Neutrophil (primary cell): ENCODE measurements around the gene FGF19.

ENCODE experiments used
- H3K27ac ChIP-seq: fragments of 200-600 bp; sonication (generic); 2 replicates; pipeline ENCODE4 v1.5.1; 2016; ENCODE audit warnings: mild to moderate bottlenecking, moderate library complexity
- H3K27me3 ChIP-seq: fragments of 200-600 bp; sonication (generic); 2 replicates; pipeline ENCODE4 v1.6.0; 2016; ENCODE audit warnings: mild to moderate bottlenecking
- H3K36me3 ChIP-seq: fragments of 200-600 bp; sonication (generic); 2 replicates; pipeline ENCODE4 v1.5.1; 2017
- H3K4me1 ChIP-seq, 2 experiments: fragments of 200-600 bp in 1 of 2; sonication (generic) in 1 of 2; 1 replicate in 1 of 2; 2 replicates in 1 of 2; pipeline versions ENCODE4 v1.5.1 to v1.6.1; 2013 to 2016; ENCODE audit warnings: low read depth in 1 of 2, low read length in 1 of 2, mild to moderate bottlenecking in 1 of 2, moderate library complexity in 1 of 2; ENCODE audit not compliant: control insufficient read depth in 1 of 2, insufficient read depth in 1 of 2
- H3K4me3 ChIP-seq, 2 experiments: fragments of 200-600 bp in 1 of 2; sonication (generic) in 1 of 2; 1 replicate in 1 of 2; 2 replicates in 1 of 2; pipeline ENCODE4 v1.5.1; 2013 to 2016; ENCODE audit warnings: low read depth in 1 of 2, low read length in 1 of 2, mild to moderate bottlenecking in 1 of 2, moderate library complexity in 1 of 2
- H3K9me3 ChIP-seq: fragments of 200-600 bp; sonication (generic); 2 replicates; pipeline ENCODE4 v1.5.1; 2016
- CTCF ChIP-seq: fragments of 200-600 bp; sonication (generic); IDR thresholded peaks from 2 replicates; pipeline ENCODE4 v1.5.1; 2016; ENCODE audit warnings: antibody characterized with exemption

The FGF19 gene

GRCh38 chr11:69665669-69666068, 38.2 kb downstream of the FGF19 start:
- TF ChIP-seq CTCF = no peak
- H3K9me3 ChIP-seq = no peaks in the 10 kb centered on the region
- H3K4me1 ChIP-seq = peaks cover 0 to 10% of the 10 kb centered on the region in 2 experiments
- H3K27me3 ChIP-seq = no peaks in the 10 kb centered on the region
- H3K4me3 ChIP-seq = no peak overlapping the region
- H3K36me3 ChIP-seq = peaks cover 81% of the 10 kb centered on the region
- no peak overlapping the region for H3K27ac ChIP-seq

- Histone ChIP-seq H3K36me3 (peaks cover 77% of the 10 kb centered on the region), H3K27me3 (no peaks in the 10 kb centered on the region), H3K9me3 (no peaks in the 10 kb centered on the region), H3K27ac (no peak overlapping the region), H3K4me1 (peaks cover 0 to 10% of the 10 kb centered on the region in 2 experiments), H3K4me3 (no peak overlapping the region)
- TF ChIP-seq CTCF = no peak
These were observed 38.9 kb downstream of the FGF19 start for GRCh38 chr11:69664901-69665300.

- no peak overlapping the region for H3K27ac ChIP-seq
- no peaks in the 10 kb centered on the region for H3K9me3 ChIP-seq
- no peak for TF ChIP-seq CTCF
- H3K4me3 ChIP-seq = no peak overlapping the region
- H3K4me1 ChIP-seq = peaks cover 0 to 10% of the 10 kb centered on the region in 2 experiments
- H3K27me3 ChIP-seq = no peaks in the 10 kb centered on the region
- H3K36me3 ChIP-seq = peaks cover 72% of the 10 kb centered on the region
These were observed 39.6 kb downstream of the FGF19 start for GRCh38 chr11:69664103-69664775.

- H3K27me3 ChIP-seq = no peaks in the 10 kb centered on the region
These were observed 40.5 kb downstream of the FGF19 start for GRCh38 chr11:69663326-69663725.

GRCh38 chr11:69662806-69663205, 41.0 kb downstream of the FGF19 start:
- Histone ChIP-seq H3K4me1 (peaks cover 0 to 10% of the 10 kb centered on the region in 2 experiments), H3K27me3 (no peaks in the 10 kb centered on the region), H3K36me3 (peaks cover 59% of the 10 kb centered on the region), H3K27ac (no peak overlapping the region), H3K4me3 (no peak overlapping the region), H3K9me3 (no peaks in the 10 kb centered on the region)
- no peak for TF ChIP-seq CTCF

More at GRCh38 chr11:69663326-69663725, 40.5 kb downstream of the FGF19 start:
- Histone ChIP-seq H3K4me1 (peaks cover 0 to 10% of the 10 kb centered on the region in 2 experiments), H3K9me3 (no peaks in the 10 kb centered on the region), H3K27ac (no peak overlapping the region), H3K36me3 (peaks cover 64% of the 10 kb centered on the region), H3K4me3 (no peak overlapping the region)
- TF ChIP-seq CTCF = no peak
